Body of pancreas (tissue), 4 donors: ENCODE data around the gene TMED3.

ENCODE experiments used
- CTCF ChIP-seq, 7 experiments: fragments of 450-650 bp in 4 of 7; fragments of 200-600 bp in 3 of 7; sonication (generic) in 3 of 7; IDR thresholded peaks; one replicate each; pipeline ENCODE4 v1.5.1; 2016 to 2019; ENCODE audit warnings: antibody characterized with exemption in 7 of 7
- POLR2A ChIP-seq, 3 donors: fragments of 450-650 bp; IDR thresholded peaks; one replicate each; pipeline ENCODE4 v1.6.1; 2016; ENCODE audit warnings: antibody characterized with exemption in 3 of 3, mild to moderate bottlenecking in 2 of 3

DNA sequence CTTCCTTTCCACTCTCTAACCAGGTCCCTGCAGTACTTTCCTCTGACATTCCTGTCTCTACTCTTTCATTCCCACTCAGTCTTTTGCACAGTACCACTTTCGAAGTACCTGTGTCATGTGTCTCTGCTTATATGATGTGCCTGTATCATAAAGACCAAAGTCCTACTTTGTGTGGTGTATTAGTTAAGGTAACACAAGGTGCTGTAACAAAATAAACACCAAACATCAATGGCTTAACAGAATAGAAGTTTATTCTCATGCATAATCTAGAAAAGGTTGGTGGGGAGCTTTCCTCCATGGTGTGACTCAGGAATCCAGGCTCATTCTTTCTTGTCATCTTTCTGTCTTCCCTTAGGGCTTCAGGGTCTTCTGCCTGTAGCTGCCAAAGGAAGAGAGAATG is 3.3 kb downstream of the TMED3 start:
- TF ChIP-seq CTCF (IDR thresholded peaks at IDR 0.05) (no peak), POLR2A (IDR thresholded peaks at IDR 0.05) (no peak)
